Measurements from ENCODE around the gene MRPS23.

The MRPS23 gene
- 7.9 to 49.9 (median 36.8) reads per million in 18 experiments for total RNA-seq

DNA sequence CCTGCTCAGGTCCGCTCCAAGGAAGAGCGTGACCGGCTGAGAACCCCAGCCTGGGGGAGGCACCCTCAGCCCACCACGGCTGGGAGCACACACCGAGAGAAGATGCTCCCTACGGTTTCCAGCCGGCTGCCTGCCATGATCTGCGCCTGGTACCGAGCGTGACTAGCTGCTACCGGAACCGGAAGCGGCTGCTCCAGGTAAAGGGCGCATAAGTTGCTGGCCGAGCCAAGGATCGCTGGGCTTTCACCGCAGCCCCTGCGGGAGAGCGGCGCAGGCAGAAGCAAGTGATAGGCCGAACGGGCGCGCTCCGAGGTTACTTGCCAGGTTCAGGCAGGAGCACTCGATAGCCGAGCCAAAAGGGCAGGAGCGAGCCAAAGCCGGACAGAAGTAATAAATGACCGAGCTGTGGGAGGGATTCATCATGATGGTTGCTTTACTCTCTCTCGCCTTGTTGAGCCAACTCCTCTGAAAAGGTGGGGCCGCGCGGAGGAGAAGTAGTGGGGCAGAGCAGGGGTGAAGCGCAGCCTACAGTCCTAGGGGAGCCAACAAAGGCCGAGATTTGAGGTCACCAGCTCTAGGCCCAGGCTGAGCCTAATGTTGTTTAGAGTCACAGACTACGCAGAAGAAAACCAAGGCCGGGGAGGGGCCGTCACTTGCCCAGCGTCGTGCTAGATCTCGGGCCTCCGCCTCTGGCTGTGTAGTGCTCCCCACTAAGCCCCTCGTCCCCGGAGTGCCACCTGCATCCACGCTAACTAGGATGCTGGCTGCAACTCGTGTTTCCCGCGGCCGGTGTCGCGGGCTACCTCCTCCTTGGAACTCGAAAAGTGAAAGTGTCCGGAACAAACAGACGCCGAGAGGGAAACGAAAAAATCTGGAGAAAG is at the start of gene MRPS23:
Gene MRPS23, minus strand, starts transcription at position 171 of the 881 bp plus-strand sequence. Its CDS starts 34 bp downstream, at position 137.
- peak; percentile 98 to 99 for DNase-seq

DNA sequence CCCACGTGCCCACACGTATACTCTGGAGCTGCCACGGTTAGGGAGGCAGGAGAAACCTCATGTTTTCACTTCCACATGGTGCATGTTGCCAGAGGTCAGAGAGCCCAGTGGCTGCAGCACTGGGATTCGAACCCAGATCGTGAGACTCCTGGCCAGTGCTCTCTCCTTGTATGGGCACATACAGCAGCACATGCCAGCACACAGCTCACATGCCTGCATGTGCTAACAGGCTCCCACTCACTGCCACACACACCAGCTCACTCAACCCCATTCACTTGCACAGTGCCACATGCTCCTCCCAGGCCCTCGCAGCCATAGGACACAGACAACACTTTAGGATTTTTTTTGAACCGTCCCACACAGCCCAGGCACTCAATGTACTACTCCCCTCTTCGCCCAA is 49.5 kb upstream of the MRPS23 start:
- DNase-seq: peak; percentile 74 to 76

DNA sequence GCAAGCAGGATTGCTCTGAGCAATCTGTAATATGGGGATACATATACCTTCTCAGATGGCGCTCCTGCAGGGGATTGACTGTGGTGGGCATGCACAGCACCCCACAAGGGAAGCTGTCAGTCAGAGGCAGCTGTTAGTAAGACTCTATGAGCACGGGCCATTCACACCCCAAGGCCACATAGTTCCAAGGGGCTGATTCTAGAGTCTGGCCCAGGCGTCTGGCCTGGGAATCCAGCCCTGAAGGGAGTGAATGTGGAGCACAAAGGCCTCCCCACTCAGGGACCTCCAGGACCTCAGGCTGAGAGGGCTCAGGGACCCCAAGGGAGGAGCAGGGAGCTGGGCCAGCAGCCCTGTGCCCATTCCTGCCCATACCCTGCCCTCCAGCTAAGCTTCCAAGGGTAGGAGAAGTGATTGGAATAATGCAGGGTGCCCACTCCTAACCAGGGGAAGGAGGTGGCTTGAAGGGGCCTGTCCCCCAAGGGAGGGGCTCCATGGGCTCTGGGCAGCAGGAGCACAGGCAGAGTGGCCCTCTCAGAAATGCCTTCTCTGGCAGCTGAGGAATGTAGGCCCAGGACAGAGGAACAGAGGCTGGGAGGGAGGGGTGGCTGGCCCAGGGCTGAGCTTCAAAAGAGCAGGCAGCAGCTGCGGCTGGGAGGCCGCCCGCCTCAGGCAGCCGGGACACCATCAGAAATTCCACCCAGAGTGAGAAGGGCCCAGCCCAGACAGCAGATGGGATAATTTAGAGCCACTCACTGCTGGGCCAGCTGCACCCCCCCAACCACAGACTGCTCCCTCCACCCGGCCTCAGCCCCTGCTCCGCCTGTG is 48.9 kb upstream of the MRPS23 start:
- DNase-seq: no peak

DNA sequence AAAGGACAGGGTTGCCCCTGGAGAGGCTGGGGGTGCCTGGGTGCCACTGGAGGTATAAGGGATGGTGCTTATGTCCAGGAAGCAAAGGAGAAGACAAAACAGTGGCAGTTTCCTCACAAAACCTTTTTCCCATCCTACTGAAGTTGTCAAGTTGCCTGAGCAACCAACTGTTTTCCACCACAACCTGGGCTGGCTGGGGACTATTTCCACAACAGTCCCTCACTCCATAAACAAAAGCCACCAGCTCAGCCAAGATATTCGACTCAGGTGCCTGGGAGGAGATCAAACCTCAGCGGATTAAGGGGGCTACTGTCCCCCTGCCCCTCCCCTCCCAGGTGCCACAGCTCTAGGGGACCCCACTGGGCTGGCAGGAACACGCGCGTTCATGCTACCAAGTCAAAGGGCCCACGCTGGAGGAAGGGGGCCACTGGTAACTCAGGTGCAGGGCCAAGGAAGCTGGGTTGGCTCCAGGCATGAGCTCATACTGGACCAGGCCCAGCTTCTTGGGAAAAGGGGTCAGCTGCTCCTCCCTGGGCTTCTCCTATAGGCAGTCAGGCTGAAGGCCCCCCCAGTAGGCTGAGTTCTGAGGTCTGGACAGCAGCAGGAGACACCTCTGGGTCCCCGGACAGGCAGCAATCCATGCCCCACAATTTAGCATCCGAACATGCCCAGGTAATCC is 45.7 kb upstream of the MRPS23 start:
- no peak for DNase-seq

DNA sequence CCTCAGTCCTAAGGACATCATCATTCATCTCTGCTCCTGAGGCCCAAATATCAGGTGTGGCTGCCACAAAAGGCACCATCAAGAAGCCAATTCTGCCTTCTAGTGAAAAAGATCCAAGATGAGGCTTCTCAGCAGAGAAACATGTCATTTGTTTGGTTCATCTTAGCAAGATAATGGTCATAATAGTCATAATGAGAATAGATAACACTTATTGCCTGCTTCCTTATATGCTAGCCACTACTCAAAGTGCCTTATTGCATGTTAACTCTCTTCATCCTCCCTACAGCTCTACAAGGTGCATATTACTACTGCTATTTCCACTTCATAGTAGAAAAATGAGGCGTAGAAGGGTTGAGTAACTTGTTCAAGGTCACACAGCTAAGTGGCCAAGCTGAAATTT is 45.0 kb upstream of the MRPS23 start:
- DNase-seq: no peak

DNA sequence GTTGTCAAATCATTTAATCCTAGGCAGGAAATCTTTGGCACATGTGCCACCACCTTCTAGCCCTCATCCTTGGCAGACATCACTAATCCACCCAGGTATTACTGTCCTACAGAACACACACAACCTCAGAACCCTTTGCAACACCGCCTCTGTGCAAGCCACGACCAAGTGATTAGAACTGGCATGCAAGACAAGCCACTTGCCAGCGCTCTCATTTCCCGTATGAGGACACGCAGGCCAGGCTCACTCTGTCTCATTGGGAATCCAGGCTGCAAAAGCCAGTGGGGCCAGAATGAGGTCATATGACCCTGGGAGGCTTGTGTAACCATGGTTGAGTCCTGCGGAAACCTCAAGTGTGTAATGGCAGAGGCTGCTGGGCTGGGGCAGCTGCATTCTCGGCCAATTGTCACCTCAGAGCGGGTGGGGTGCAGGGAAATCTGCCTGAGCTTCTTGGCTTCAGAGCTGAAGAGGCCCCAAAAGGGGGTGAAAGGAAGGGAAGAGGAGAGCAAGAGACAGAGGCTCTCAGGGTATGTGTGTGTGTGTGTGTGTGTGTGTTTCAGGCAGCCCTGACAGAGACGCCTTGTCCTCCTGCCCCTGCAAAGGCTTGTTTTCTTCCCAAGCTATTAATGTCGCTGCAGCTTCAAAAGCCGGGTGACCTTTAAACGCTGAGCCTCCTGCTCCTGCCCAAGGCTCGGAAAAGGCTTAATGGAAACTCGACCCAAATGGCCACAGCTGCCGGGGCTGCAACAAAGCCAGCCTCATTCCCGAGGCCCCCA is 43.2 kb upstream of the MRPS23 start:
- peak; percentile 98 to 99 for DNase-seq

DNA sequence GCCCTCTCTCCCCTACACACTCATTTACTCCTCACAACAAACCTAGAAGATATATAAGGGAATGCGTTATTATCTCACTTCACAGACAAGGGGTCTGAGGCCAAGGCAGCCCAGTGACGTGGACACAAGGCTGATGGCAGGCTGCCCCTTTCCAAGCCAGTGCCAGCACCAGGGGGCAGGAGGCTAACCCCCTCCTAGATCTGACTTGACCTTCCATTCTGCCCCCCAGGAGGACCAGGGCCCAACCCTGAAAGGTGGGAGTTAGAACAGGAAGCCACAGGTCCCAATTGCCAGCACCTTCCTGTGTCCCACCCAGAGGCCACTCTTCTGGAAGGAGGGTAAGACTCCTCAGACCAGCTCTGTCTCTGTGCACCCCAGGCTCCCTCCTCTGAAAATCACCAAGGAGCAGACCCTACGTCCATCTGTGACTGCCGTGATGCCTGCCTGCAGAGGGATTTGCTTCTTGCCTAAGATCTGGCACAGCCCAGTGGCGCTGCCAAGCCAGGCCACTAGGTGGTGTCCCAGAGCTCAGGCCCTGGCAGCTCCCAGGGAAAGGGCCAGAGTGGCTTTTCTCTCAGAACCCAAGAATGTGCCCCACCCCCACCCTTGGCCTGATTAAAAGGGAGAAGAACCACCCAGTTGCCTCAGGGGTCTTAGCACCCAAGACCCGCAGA is 42.4 kb upstream of the MRPS23 start:
- DNase-seq: peak; percentile 80 to 83

- no peak for DNase-seq
Observed at GRCh38 chr17:57890857-57891232, 41.0 kb upstream of the MRPS23 start.

- peak; percentile 50 to 51 for DNase-seq
Observed at GRCh38 chr17:57889892-57890856, 40.3 kb upstream of the MRPS23 start.

- DNase-seq: no peak
Observed at GRCh38 chr17:57889252-57889651, 39.4 kb upstream of the MRPS23 start.

GRCh38 chr17:57888311-57889216 is 38.7 kb upstream of the MRPS23 start:
- DNase-seq: no peak

DNA sequence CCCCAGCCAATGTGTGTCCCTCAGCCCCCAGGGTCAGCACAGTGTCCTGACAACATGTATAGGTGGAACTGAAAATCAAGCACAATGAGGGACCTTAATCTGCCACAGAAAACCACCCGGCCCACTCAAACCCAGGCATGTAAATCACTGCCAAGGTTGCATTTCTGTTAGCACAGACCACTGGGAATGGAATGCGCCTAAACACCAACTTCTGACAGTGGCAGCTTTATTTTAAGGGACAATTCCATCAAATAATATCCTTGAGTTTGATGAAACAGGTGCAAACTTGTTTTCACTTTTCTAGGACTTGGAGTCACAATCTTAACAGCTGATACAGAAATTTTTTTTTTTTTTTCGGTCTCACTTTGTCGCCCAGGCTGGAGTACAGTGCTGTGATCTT is 37.3 kb upstream of the MRPS23 start:
- no peak for DNase-seq

DNA sequence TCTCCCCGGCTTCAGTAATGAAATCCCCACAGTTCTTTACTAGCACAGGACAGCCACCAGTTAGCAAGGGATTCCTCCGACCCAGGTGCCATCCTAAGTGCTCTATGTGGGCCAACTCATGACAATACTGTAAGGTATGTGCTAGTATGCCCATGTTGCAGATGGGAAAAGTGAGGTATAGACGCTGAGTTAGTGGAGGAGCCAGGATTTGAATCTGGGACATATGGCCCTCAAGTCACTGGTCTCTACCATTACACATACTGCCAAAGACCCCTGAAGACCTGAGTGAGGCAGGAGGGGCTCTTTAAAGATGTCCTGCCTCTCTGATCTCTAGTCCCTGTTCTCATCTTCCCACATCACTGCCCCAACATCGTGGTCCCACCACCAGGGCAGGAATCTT is 36.2 kb upstream of the MRPS23 start:
- DNase-seq: no peak

GRCh38 chr17:57885148-57885915 is 35.5 kb upstream of the MRPS23 start:
- no peak for DNase-seq

DNA sequence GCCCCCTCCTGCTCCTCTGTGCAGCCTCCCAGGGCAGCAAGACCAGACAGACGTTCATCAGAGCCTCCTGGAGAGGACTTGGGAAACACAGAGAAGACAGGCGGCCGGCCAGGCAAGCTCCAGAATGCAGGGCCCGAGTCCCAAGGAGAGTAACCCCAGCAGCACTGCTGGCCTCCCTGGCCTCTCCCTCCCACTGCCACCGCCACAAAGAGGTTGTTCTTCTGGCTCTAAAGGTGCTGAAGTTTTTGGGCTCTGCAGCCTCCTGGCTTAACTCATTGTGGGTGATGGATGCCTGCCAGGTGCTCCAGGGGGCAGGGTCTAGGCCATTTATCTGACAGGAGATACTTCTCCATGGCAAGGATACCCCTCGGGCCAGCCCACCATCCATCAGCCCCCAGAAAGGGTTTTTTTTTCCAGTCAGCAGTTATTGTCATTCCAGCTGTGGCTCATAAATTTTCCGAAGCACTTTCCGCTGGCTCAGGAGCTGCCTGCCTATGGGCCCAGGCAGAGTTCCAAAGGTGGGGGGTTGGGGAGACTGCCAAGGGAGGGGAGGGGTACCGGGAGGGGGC is 32.0 kb upstream of the MRPS23 start:
- no peak for DNase-seq

GRCh38 chr17:57881143-57881542 is 31.3 kb upstream of the MRPS23 start:
- no peak for DNase-seq

GRCh38 chr17:57880086-57880456 is 30.2 kb upstream of the MRPS23 start:
- no peak for DNase-seq

DNA sequence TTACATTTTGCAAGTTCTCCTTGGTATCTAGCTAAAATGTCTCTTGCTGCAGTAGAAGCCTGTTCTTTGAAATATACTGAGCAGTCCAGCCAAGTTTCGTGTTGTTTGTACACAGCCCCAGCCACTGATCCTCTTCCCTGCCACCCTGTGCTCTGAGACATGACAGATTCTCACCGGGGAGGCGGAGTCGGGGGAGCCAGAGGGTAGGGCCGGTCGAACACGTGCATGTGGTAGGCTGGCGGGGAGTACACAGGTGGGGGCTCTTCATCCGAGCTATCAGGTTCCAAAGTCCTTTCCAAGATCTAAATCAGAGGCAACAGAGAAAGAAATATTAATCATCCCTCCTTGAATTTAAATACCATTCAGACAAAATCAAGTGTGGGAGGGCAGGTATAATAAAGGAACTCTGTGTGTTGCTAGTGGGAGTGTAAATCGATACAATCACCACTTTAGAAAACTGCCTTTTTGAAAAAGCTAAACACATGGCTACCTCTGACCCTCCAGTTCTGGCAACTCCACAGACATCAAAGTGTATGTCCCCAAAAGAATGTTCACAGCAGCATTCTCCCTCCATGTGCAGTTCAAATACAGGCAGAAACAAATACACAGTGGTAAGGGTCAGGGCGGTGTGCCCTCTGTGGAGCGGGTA is 29.7 kb upstream of the MRPS23 start:
- no peak for DNase-seq

Measured in inflammatory macrophage (primary cell).